GM12878 (cell line): ENCODE measurements around the gene DNAJC13. TPM values are rescaled to one million over a fixed set of nuclear protein-coding genes. Genes with fewer than 3 reads are reported as not detected.

Experiments
- ATAC-seq: fragments of 200-7000 bp; cut with Tn5 transposase; 3 replicates; pipeline ENCODE4 v1.9.1; 2020; ENCODE audit warnings: mild to moderate bottlenecking, moderate library complexity
- BruUV-seq: library from RNA; stranded (reverse); fragments of 400-500 nt; replicated peaks from 2 replicates; lab custom pipeline; 2021; lab: Mats Ljungman, UMichigan
- CTCF ChIA-PET: fragments of 300-600 bp; sonication (Branson Sonifier 250); formaldehyde crosslinking; extraction: SDS; loops from one replicate; lab custom pipeline; 2021; ENCODE audit warnings: inconsistent platforms; lab: Yijun Ruan, JAX
- POLR2A ChIA-PET: fragments of 350-600 bp; formaldehyde crosslinking; extraction: SDS; loops from one replicate; lab custom pipeline; 2021; ENCODE audit warnings: inconsistent platforms; lab: Charles Lee
- RAD21 ChIA-PET: fragments of 300-600 bp; sonication (Branson Sonifier 250); formaldehyde crosslinking; loops from one replicate; lab custom pipeline; 2023; ENCODE audit warnings: antibody characterized with exemption; ENCODE audit not compliant: unreplicated experiment; lab: Charles Lee
- SMC1A ChIA-PET: fragments of 300-600 bp; sonication (Branson Sonifier 250); formaldehyde crosslinking; loops from one replicate; lab custom pipeline; 2023; ENCODE audit not compliant: unreplicated experiment, uncharacterized antibody; lab: Charles Lee
- DNase-seq: peaks from one replicate; pipeline ENCODE4 v3.0.0-alpha.2; 2011; ENCODE audit warnings: low read depth, low spot score
- FAIRE-seq: peaks from 3 replicates; lab custom pipeline; 2011; peaks lifted over from hg19 to GRCh38; lab: Jason Lieb, UNC
- H2AFZ ChIP-seq: 2 replicates; pipeline ENCODE4 v1.6.0; 2011; ENCODE audit warnings: low read depth, low read length, control low read depth; ENCODE audit not compliant: control insufficient read depth
- H3K27ac ChIP-seq: 2 replicates; pipeline ENCODE4 v1.5.1; 2011; ENCODE audit warnings: control low read depth; ENCODE audit not compliant: control insufficient read depth, insufficient read depth
- H3K27me3 ChIP-seq, 2 experiments: replicated peaks in 1 of 2; 2 replicates each; pipeline versions ENCODE4 v1.6.0 to v1.6.1; 2011; ENCODE audit warnings: low read length in 1 of 2; ENCODE audit not compliant: control insufficient read depth in 2 of 2, insufficient read depth in 2 of 2
- H3K36me3 ChIP-seq, 2 experiments: 2 replicates each; pipeline ENCODE4 v1.5.1; 2011; ENCODE audit warnings: low read length in 1 of 2; ENCODE audit not compliant: control insufficient read depth in 2 of 2, insufficient read depth in 2 of 2
- H3K4me1 ChIP-seq: 2 replicates; pipeline ENCODE4 v1.6.1; 2011; ENCODE audit warnings: mild to moderate bottlenecking, low read length, moderate library complexity, mixed read lengths; ENCODE audit not compliant: control insufficient read depth, insufficient read depth
- H3K4me2 ChIP-seq: 2 replicates; pipeline ENCODE4 v1.6.0; 2011; ENCODE audit warnings: control low read depth; ENCODE audit not compliant: control insufficient read depth, insufficient read depth
- H3K4me3 ChIP-seq: fragments of 200-600 bp; sonication (generic); 2 replicates; pipeline ENCODE4 v1.5.1; 2016
- H3K79me2 ChIP-seq: 2 replicates; pipeline ENCODE4 v1.6.0; 2011; ENCODE audit warnings: low read length; ENCODE audit not compliant: control insufficient read depth, insufficient read depth
- H3K9ac ChIP-seq: 2 replicates; pipeline ENCODE4 v1.8.0; 2011; ENCODE audit warnings: low read length, control low read depth, mixed read lengths; ENCODE audit not compliant: control insufficient read depth, insufficient read depth
- H3K9me3 ChIP-seq: replicated peaks from 3 replicates; pipeline ENCODE4 v1.5.1; 2011; ENCODE audit warnings: mild to moderate bottlenecking, low read length; ENCODE audit not compliant: control insufficient read depth, insufficient read depth
- H4K20me1 ChIP-seq: 2 replicates; pipeline ENCODE4 v1.6.0; 2011; ENCODE audit not compliant: control insufficient read depth, insufficient read depth
- ATF3 ChIP-seq: IDR thresholded peaks from 2 replicates; pipeline ENCODE4 v1.6.1; 2011; ENCODE audit warnings: low read depth, mild to moderate bottlenecking, low read length, moderate library complexity, borderline replicate concordance; ENCODE audit errors: extremely low read depth
- CHD4 ChIP-seq: fragments of 200-600 bp; sonication (generic); IDR thresholded peaks from 2 replicates; pipeline ENCODE4 v1.6.1; 2016; ENCODE audit warnings: mild to moderate bottlenecking
- HDAC2 ChIP-seq: fragments of 200-600 bp; sonication (generic); IDR thresholded peaks from 2 replicates; pipeline ENCODE4 v1.6.1; 2017
- MEF2B ChIP-seq: fragments of 450-650 bp; IDR thresholded peaks from 2 replicates; pipeline ENCODE4 v1.6.1; 2018; ENCODE audit warnings: mild to moderate bottlenecking, moderate library complexity; ENCODE audit not compliant: partially characterized antibody, poor library complexity, severe bottlenecking
- MLLT1 ChIP-seq: fragments of 450-650 bp; IDR thresholded peaks from 2 replicates; pipeline ENCODE4 v1.6.1; 2016; ENCODE audit warnings: mild to moderate bottlenecking
- NFYB ChIP-seq: IDR thresholded peaks from 2 replicates; pipeline ENCODE4 v1.6.1; 2011; ENCODE audit warnings: low read depth, mild to moderate bottlenecking, low read length, improper control_type of control experiment, moderate library complexity; ENCODE audit not compliant: insufficient read depth
- NKRF ChIP-seq: fragments of 450-650 bp; conservative IDR thresholded peaks from 2 replicates; pipeline ENCODE4 v1.6.1; 2017; ENCODE audit warnings: mild to moderate bottlenecking, moderate library complexity
- POU2F2 ChIP-seq: IDR thresholded peaks from 3 replicates; pipeline ENCODE4 v1.6.1; 2011; ENCODE audit warnings: low read depth, mild to moderate bottlenecking, low read length, borderline replicate concordance
- RCOR1 ChIP-seq: conservative IDR thresholded peaks from 2 replicates; pipeline ENCODE4 v1.6.1; 2012; ENCODE audit warnings: low read depth, low read length, improper control_type of control experiment
- SPI1 ChIP-seq: IDR thresholded peaks from 2 replicates; pipeline ENCODE4 v1.6.1; 2011; ENCODE audit warnings: low read depth, mild to moderate bottlenecking, low read length, moderate library complexity, borderline replicate concordance; ENCODE audit not compliant: insufficient read depth
- SUPT20H ChIP-seq: IDR thresholded peaks from 2 replicates; pipeline ENCODE4 v1.6.1; 2011; ENCODE audit warnings: low read depth, mild to moderate bottlenecking, low read length, moderate library complexity, borderline replicate concordance; ENCODE audit not compliant: control insufficient read depth
- TBL1XR1 ChIP-seq: IDR thresholded peaks from 2 replicates; pipeline ENCODE4 v1.6.1; 2012; ENCODE audit warnings: low read depth, low read length, improper control_type of control experiment
- ZSCAN29 ChIP-seq: fragments of 450-650 bp; IDR thresholded peaks from 2 replicates; pipeline ENCODE4 v1.6.1; 2017; ENCODE audit warnings: mild to moderate bottlenecking, moderate library complexity
- in situ Hi-C: fragments of 300-500 bp; cut with MboI; formaldehyde crosslinking; loops from 9 replicates; pipeline ENCODE4 v1.14.3; 2018; ENCODE audit warnings: mixed read lengths
- intact Hi-C: fragments of 100-400 bp; cut with micrococcal nuclease; formaldehyde crosslinking; loops from one replicate; pipeline ENCODE4 v1.14.2; 2022; ENCODE audit not compliant: unreplicated experiment
- polyA plus RNA-seq, 11 experiments: library from polyadenylated mRNA; depleted of rRNA in 4 of 11; unstranded in 6 of 11; stranded (reverse) in 5 of 11; fragments of >200 nt; fragmentation: Nextera tagmentation in 4 of 11; fragmentation: Illumina TruSeq in 1 of 11; extraction: Ambion mirVana in 4 of 11; extraction: Trizol in 1 of 11; gene quantifications; 1 replicate in 1 of 11; 2 replicates in 10 of 11; pipeline versions ENCODE4 v1.2.1 to v1.2.3, GENCODE V29; 2011 to 2016; ENCODE audit warnings: inconsistent platforms in 2 of 11, missing spikeins in 2 of 11, low read depth in 1 of 11
- total RNA-seq, 4 experiments: library from RNA; depleted of rRNA in 3 of 4; stranded (reverse); fragments of >200 nt in 3 of 4; fragmentation: Illumina TruSeq in 1 of 4; extraction: Trizol in 1 of 4; gene quantifications; 2 replicates each; pipeline versions ENCODE4 v1.2.1 to v1.2.3, GENCODE V29; 2013 to 2021
- TF ChIP-seq, protein P1 (sequence below): fragments of 450-650 bp; IDR thresholded peaks from 2 replicates; pipeline ENCODE4 v1.6.1; 2017; ENCODE audit warnings: mild to moderate bottlenecking, moderate library complexity

DNAJC13 gene
- total and polyA plus RNA-seq, 10 of the 15 experiments (the other 5 are each of a cell fraction or from before 2014, with no cell fraction given) = 8.3 to 33.9 (median 17.0) TPM

DNA sequence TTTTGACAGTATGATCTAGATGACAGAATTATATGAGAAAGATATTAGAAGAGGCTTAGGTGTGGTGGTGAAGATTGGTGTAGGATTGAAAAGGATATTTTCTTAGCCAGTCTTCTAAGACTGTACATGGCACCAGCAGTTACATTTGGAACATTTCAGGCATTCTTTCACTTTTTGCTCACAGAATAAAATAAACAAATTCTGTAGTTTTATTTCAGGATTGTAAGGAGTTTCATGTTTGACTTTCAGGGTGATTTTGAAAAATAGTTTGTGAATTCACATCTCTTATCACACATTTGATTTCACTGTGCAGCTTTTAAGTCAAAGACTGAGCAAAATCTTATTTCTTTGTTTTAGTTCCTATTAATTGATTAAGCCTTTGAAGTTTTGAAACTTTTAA lies 27.1 kb downstream of the DNAJC13 start (continued):
- TF ChIP-seq MEF2B (no peak), RCOR1 (no peak), CHD4 (no peak), NKRF (no peak), HDAC2 (no peak), MLLT1 (no peak), ATF3 (no peak)

DNA sequence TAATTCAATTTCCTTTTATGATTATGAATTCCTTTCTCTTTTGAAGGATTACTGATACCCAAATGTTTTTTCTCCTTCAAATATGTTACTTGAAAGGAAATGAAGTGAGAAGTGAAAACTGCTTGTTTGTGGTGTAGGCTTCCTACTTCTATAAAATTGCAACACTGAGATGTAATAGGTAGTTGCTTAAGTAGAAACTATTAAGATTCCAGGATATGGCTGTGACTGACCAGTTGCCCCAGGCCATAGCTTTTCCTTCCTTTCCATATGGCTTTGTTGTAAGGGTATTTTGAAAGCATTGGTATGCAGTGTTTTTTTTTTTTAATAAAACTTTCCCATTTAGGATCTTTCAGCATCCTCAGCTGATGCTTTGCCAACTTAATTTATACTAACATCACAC lies 28.5 kb downstream of the DNAJC13 start:
- H2AFZ ChIP-seq = no peak overlapping the region
- RAD21 ChIA-PET = interaction anchor here (0.5 to 1.7 kb wide), 2 partner anchors 16 to 27 kb away, joined by 3 read pairs; no protein-coding TSS in a partner anchor
- peak overlapping the region; percentile 24; the same call in 1 of the 2 replicates for H3K27ac ChIP-seq
- H3K4me1 ChIP-seq = peaks cover 30% of the 10 kb centered on the region
- BruUV-seq = no TSS peak
- no peaks in the 10 kb centered on the region for H3K36me3 ChIP-seq
- H3K9ac ChIP-seq = no peak overlapping the region
- no peak overlapping the region for H3K4me3 ChIP-seq
- H3K4me2 ChIP-seq = no peak overlapping the region; the same call in 1 of the 2 replicates
- H4K20me1 ChIP-seq = no peaks in the 10 kb centered on the region
- H3K27me3 ChIP-seq = no peaks in the 10 kb centered on the region
- intact Hi-C loops (no loop called here), in situ Hi-C loops (no loop called here)
- H3K79me2 ChIP-seq = peaks cover 3% of the 10 kb centered on the region
- DNase-seq (no peak), ATAC-seq (peak; percentile 66), FAIRE-seq (peak; percentile 7)
- CTCF ChIA-PET = interaction anchor here (0.9 to 1.9 kb wide), 2 partner anchors 13 kb away, joined by 3 to 5 read pairs; no protein-coding TSS in a partner anchor
- H3K9me3 ChIP-seq = no peaks in the 10 kb centered on the region; the same call in 2 of the 3 replicates
- SMC1A ChIA-PET = interaction anchor here (1.2 to 1.6 kb wide), 3 partner anchors 10 to 23 kb away, joined by 4 to 6 read pairs (median 5); no protein-coding TSS in a partner anchor
- POLR2A ChIA-PET = interaction anchor here (1.3 kb wide), 1 partner anchor 28 kb away, joined by 5 read pairs; the partner anchor contains the start of gene DNAJC13
- TF ChIP-seq SUPT20H = no peak
- no peak for TF ChIP-seq POU2F2
- TF ChIP-seq NFYB = no peak
- no peak for TF ChIP-seq TBL1XR1
- no peak for TF ChIP-seq ZSCAN29
- TF ChIP-seq, protein P1, sequence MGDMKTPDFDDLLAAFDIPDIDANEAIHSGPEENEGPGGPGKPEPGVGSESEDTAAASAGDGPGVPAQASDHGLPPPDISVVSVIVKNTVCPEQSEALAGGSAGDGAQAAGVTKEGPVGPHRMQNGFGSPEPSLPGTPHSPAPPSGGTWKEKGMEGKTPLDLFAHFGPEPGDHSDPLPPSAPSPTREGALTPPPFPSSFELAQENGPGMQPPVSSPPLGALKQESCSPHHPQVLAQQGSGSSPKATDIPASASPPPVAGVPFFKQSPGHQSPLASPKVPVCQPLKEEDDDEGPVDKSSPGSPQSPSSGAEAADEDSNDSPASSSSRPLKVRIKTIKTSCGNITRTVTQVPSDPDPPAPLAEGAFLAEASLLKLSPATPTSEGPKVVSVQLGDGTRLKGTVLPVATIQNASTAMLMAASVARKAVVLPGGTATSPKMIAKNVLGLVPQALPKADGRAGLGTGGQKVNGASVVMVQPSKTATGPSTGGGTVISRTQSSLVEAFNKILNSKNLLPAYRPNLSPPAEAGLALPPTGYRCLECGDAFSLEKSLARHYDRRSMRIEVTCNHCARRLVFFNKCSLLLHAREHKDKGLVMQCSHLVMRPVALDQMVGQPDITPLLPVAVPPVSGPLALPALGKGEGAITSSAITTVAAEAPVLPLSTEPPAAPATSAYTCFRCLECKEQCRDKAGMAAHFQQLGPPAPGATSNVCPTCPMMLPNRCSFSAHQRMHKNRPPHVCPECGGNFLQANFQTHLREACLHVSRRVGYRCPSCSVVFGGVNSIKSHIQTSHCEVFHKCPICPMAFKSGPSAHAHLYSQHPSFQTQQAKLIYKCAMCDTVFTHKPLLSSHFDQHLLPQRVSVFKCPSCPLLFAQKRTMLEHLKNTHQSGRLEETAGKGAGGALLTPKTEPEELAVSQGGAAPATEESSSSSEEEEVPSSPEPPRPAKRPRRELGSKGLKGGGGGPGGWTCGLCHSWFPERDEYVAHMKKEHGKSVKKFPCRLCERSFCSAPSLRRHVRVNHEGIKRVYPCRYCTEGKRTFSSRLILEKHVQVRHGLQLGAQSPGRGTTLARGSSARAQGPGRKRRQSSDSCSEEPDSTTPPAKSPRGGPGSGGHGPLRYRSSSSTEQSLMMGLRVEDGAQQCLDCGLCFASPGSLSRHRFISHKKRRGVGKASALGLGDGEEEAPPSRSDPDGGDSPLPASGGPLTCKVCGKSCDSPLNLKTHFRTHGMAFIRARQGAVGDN = no peak
- TF ChIP-seq SPI1 = 0 out of 2 replicates have a peak, but pooled peaks have one; percentile 33
